Subcutaneous abdominal adipose tissue (tissue), 5 donors: ENCODE results near the gene SPPL2C.

Experiments used
- H3K27ac ChIP-seq: one replicate; pipeline ENCODE4 v1.7.0; 2013; ENCODE audit warnings: low read depth, mild to moderate bottlenecking, inconsistent platforms, low read length, moderate library complexity
- H3K27me3 ChIP-seq, 5 donors: one replicate each; pipeline ENCODE4 v1.7.0; 2013; ENCODE audit warnings: low read length in 5 of 5, inconsistent platforms in 1 of 5; ENCODE audit not compliant: control insufficient read depth in 5 of 5, insufficient read depth in 4 of 5
- H3K36me3 ChIP-seq, 5 donors: one replicate each; pipeline ENCODE4 v1.7.0; 2013; ENCODE audit warnings: low read length in 5 of 5; ENCODE audit not compliant: control insufficient read depth in 5 of 5, insufficient read depth in 5 of 5
- H3K4me1 ChIP-seq, 5 donors: one replicate each; pipeline ENCODE4 v1.7.0; 2013; ENCODE audit warnings: low read length in 5 of 5, mild to moderate bottlenecking in 3 of 5, moderate library complexity in 1 of 5; ENCODE audit not compliant: control insufficient read depth in 5 of 5, insufficient read depth in 5 of 5
- H3K4me3 ChIP-seq, 5 donors: one replicate each; pipeline ENCODE4 v1.7.0; 2013; ENCODE audit warnings: low read length in 5 of 5, low read depth in 1 of 5
- H3K9ac ChIP-seq, 5 donors: one replicate each; pipeline ENCODE4 v1.7.0; 2013; ENCODE audit warnings: low read length in 5 of 5, mild to moderate bottlenecking in 4 of 5, moderate library complexity in 3 of 5
- H3K9me3 ChIP-seq, 5 donors: one replicate each; pipeline ENCODE4 v1.7.0; 2013; ENCODE audit warnings: low read length in 5 of 5; ENCODE audit not compliant: control insufficient read depth in 5 of 5
- donor health status: healthy.
- donor health status: healthy.
- donor health status: healthy.
- donor health status: healthy.
- donor health status: healthy.

Gene SPPL2C

DNA sequence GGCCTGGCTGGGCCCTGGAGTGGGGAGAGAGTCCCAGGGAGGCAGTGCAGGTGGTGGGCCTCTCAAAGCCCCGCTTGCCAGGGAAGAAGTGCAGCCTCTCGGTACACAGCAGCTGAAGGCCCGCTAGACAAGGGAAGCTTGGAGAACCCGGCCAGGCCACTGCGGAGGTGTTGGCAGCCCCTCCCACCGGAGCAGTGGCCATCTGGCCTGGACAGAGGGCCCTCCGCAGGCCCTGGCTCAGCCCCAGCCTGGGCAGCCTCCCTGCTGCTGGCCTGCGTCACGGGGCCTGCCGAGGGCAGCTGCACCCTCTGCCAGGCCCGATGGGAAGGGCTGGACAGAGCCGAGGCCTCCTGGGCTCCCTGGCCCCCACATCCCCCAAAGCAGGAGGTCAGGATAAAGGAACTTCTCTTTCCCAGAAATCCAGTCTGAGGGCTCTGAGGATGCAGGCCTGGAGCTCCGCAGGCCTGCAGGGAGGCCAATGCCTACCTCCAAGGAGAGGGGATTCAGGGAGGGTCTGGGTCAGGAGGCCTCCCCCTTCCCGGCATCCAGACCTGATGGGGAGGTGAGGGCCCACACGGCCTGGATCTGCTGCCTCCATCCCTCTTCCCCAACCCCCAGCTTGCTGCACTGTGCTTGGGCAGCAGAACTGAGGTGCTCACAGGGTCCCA lies 4.3 kb downstream of the SPPL2C start:
- no peaks in the 10 kb centered on the region for H3K9me3 ChIP-seq
- H3K27me3 ChIP-seq = peaks cover 2 to 23% (median 21%) of the 10 kb centered on the region in 5 donors
- no peaks in the 10 kb centered on the region for H3K36me3 ChIP-seq
- H3K27ac ChIP-seq = no peak overlapping the region
- H3K9ac ChIP-seq = no peak overlapping the region
- peaks cover 0 to 8% (median 3%) of the 10 kb centered on the region in 5 donors for H3K4me1 ChIP-seq
- H3K4me3 ChIP-seq = no peak overlapping the region

DNA sequence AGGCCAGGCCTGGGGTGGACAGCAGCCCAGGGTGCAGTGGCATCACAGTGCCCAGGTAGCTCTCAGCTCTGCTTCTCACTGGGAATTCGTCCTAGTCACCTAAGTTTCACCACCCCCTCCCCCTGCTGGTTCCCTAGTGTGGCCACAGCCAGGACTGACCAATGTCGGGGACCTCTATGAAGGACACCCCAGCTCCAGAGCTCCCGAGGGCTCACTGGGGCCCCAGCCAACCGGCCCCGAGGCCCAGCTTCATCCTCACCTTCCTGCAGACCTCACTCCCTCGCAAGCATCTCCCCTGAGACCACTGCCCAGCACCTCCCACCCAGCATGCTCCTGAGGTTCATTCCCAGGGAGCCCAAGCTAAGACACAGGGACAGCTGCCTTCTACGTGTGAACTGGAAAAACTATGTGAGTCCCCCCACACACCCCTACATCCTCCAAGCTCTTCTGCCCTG lies 4.9 kb downstream of the SPPL2C start:
- H3K9me3 ChIP-seq = no peaks in the 10 kb centered on the region
- H3K27ac ChIP-seq = no peak overlapping the region
- H3K4me1 ChIP-seq = peaks cover 0 to 8% (median 3%) of the 10 kb centered on the region in 5 donors
- peaks cover 2 to 23% (median 21%) of the 10 kb centered on the region in 5 donors for H3K27me3 ChIP-seq
- H3K36me3 ChIP-seq = no peaks in the 10 kb centered on the region
- H3K9ac ChIP-seq = no peak overlapping the region
- no peak overlapping the region for H3K4me3 ChIP-seq

DNA sequence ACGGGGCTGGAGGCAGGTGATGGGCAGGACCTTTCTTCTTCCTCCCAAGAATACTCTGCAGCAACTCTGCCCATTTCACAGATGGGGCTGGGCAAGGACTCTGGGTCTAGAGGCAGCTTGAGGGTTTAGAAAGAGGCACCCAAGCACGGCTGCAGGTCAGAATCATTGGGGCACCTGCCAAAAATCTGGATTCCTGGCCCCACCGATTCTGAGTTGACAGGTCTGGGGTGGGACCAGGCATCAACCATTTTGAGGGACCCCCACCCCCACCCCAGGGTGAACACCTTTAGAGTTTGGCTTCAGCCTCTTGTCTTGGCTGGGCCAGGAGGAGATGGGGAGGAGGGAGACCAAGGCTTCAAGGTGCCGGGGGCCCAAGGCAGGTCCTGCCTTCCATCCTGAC lies 5.3 kb downstream of the SPPL2C start:
- Histone ChIP-seq H3K9ac (no peak overlapping the region), H3K27me3 (peaks cover 2 to 23% (median 21%) of the 10 kb centered on the region in 5 donors), H3K27ac (no peak overlapping the region), H3K4me1 (peaks cover 0 to 8% (median 3%) of the 10 kb centered on the region in 5 donors), H3K9me3 (peaks cover 0 to 1% (median 0%) of the 10 kb centered on the region in 5 donors), H3K36me3 (no peaks in the 10 kb centered on the region), H3K4me3 (no peak overlapping the region)

DNA sequence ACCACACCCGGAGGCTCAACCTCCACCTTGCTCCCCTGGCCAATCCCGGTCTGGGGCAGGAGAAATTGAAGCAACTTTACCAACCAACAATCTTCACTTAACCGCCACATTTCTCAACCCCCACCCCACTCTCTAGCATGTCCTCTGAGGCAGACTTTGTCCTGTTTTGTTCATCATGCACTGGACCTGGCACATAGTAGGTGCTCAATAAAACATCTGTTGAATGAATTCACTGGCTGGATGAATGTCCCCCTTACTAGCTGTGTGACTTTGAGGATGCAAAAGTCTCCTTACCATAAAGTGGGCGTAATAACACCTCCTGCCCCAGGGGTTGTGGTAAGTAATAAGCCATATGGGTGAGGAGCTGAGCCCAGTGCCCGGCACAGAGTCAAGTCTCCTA lies 5.8 kb downstream of the SPPL2C start:
- H3K4me1 ChIP-seq = peaks cover 0 to 8% (median 3%) of the 10 kb centered on the region in 5 donors
- H3K27me3 ChIP-seq = peaks cover 2 to 21% (median 19%) of the 10 kb centered on the region in 5 donors
- H3K9ac ChIP-seq = no peak overlapping the region
- no peak overlapping the region for H3K27ac ChIP-seq
- H3K9me3 ChIP-seq = peaks cover 0 to 5% (median 0%) of the 10 kb centered on the region in 5 donors
- H3K36me3 ChIP-seq = no peaks in the 10 kb centered on the region
- no peak overlapping the region for H3K4me3 ChIP-seq

DNA sequence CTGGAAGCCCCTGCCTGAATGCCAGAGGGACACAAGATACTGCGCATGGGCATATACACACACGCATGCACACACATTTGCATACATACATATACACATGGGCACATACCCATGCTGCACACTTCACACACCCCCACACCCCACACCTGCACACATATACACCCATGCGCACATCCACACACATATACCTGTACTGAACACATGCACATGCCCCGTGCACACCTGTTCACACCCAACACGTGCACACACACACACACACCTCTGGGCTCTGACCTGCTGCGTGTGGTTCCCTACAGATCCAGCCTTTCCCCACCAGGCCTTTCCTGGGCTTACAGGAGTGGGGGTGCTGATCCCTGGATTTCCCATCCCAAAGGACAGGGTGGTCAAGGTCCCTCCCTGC lies 6.3 kb downstream of the SPPL2C start:
- H3K4me1 ChIP-seq = peaks cover 0 to 8% (median 3%) of the 10 kb centered on the region in 5 donors
- H3K36me3 ChIP-seq = no peaks in the 10 kb centered on the region
- peaks cover 2 to 21% (median 15%) of the 10 kb centered on the region in 5 donors for H3K27me3 ChIP-seq
- H3K9ac ChIP-seq = no peak overlapping the region
- H3K27ac ChIP-seq = no peak overlapping the region
- H3K4me3 ChIP-seq = no peak overlapping the region
- H3K9me3 ChIP-seq = peaks cover 0 to 5% (median 0%) of the 10 kb centered on the region in 5 donors

DNA sequence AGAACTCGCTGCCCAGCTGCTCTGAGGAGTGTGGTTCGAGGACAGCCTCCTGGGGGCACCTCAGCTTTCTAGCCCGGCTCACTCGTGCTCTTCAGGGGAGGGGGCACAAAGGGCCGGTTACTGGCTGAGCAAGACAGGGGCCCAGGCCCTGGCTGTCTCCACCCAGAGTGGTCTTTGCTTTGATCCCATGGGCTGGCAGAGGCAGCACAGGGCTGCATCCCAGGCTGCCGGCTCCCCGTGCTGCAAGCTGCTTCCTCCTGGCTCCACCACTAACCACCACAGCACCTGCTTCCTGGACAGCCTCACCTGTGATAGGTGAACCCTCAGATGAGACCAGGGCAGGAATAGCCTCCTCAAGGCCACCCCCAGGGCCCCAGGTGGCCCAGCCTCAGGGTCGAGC lies 6.8 kb downstream of the SPPL2C start:
- Histone ChIP-seq H3K27me3 (peaks cover 0 to 17% (median 15%) of the 10 kb centered on the region in 5 donors), H3K27ac (no peak overlapping the region), H3K4me1 (peaks cover 0 to 8% (median 3%) of the 10 kb centered on the region in 5 donors), H3K36me3 (no peaks in the 10 kb centered on the region), H3K9me3 (peaks cover 0 to 5% (median 0%) of the 10 kb centered on the region in 5 donors), H3K9ac (no peak overlapping the region), H3K4me3 (no peak overlapping the region)

DNA sequence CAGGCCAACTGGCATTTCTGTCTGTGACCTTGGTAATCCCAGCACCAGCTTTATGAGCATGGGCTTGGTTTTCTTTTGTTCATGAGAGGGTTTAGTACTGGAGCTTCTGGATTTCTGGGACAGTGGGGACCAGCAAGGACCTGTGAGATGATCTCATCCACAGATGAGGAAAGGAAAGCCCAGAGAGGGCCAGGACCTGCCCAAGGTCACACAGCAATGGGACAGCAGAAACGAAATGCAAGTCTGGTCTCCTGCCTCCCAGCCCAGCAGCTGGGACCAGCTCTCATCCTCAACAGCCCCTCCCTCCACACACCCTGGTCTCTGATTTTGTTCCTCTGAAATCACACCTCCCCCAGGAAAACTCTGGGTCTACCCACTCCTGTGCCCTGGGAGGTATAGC lies 7.2 kb downstream of the SPPL2C start:
- Histone ChIP-seq H3K9me3 (peaks cover 0 to 5% (median 0%) of the 10 kb centered on the region in 5 donors), H3K9ac (no peak overlapping the region), H3K27me3 (peaks cover 0 to 17% (median 15%) of the 10 kb centered on the region in 5 donors), H3K4me3 (no peak overlapping the region), H3K27ac (no peak overlapping the region), H3K4me1 (peaks cover 0 to 8% (median 3%) of the 10 kb centered on the region in 5 donors), H3K36me3 (no peaks in the 10 kb centered on the region)

DNA sequence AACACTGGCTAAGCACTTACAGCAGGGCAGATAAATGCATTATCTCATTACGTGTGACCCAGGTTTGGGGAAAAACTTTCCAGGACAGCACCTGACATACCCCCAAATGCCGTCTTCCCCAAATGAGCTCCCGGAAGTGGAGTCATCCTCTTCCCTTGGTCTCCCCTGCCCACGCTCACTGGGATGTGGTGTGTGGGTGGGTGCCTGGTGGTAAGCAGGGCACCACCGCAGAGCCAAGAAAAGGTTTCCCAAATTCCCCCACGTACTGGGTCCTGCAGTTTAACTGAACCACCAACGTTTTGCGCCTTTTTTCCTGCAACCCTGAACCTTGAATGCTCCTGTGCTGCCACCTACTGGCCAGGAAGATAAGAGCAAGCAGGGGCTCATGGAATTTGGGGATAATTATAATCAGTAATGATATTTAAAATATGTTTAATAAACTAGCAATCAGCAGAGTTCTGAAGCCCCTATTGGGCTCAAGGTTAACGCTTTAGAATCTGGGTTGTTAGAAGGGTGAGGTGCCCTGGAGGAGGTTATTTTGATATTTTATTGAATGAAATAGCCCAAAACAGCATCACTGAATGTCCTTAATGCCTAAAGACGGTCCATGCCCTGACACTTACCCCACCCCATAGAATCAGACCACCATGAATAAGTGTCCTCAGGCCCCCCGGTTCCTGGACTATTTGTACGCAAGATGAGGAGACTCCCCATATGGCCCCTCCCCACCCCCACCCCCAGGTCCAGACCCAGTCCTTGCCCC lies 8.0 kb downstream of the SPPL2C start:
- Histone ChIP-seq H3K4me3 (no peak overlapping the region), H3K27ac (no peak overlapping the region), H3K4me1 (peaks cover 0 to 8% (median 3%) of the 10 kb centered on the region in 5 donors), H3K9ac (no peak overlapping the region), H3K9me3 (peaks cover 0 to 5% (median 0%) of the 10 kb centered on the region in 5 donors), H3K27me3 (peaks cover 0 to 17% (median 15%) of the 10 kb centered on the region in 5 donors), H3K36me3 (no peaks in the 10 kb centered on the region)

DNA sequence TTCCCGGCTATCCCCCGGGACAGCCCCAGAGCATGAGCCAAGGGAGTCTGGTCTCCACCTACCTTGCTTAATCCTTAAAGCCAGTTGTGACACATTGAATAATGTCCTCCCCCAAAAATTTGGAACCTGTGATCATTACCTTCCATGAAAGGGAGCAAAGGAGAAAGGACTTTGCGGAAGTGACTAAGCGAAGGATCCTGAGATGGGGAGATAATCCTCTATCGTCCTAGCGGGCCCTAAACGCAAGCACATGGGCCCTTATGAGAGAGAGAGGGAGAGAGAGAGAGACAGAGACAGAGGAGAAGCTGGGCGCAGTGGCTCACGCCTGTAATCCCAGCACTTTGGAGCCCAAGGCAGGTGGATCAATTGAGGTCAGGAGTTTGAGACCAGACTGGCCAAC lies 9.5 kb downstream of the SPPL2C start:
- no peaks in the 10 kb centered on the region for H3K36me3 ChIP-seq
- no peak overlapping the region for H3K9ac ChIP-seq
- H3K27ac ChIP-seq = no peak overlapping the region
- H3K9me3 ChIP-seq = peaks cover 0 to 5% (median 0%) of the 10 kb centered on the region in 5 donors
- H3K4me3 ChIP-seq = no peak overlapping the region
- H3K4me1 ChIP-seq = peaks cover 0 to 9% (median 8%) of the 10 kb centered on the region in 5 donors
- H3K27me3 ChIP-seq = peaks cover 0 to 17% (median 15%) of the 10 kb centered on the region in 5 donors
